Activated naive CD4-positive, alpha-beta T cell treated with anti-CD3 and anti-CD28 coated beads, Interleukin-2, amount 50 U/mL, for 24 hours (primary cell): ENCODE data around the gene ZBTB38.

Experiments
- H3K27ac Mint-ChIP-seq: one replicate; pipeline ENCODE4 v1.8.0; 2021; ENCODE audit warnings: mild to moderate bottlenecking, mixed read lengths
- H3K27me3 Mint-ChIP-seq: one replicate; pipeline ENCODE4 v1.8.0; 2021; ENCODE audit warnings: mixed read lengths
- H3K36me3 Mint-ChIP-seq: one replicate; pipeline ENCODE4 v1.8.0; 2021; ENCODE audit warnings: mixed read lengths
- H3K4me1 Mint-ChIP-seq: one replicate; pipeline ENCODE4 v1.8.0; 2021; ENCODE audit warnings: mixed read lengths
- H3K4me3 Mint-ChIP-seq: one replicate; pipeline ENCODE4 v1.8.0; 2021; ENCODE audit warnings: mild to moderate bottlenecking, mixed read lengths
- H3K9me3 Mint-ChIP-seq: one replicate; pipeline ENCODE4 v1.8.0; 2021; ENCODE audit warnings: mixed read lengths

ZBTB38 gene

GRCh38 chr3:141411251-141411771 is 43.0 kb downstream of the ZBTB38 start:
- H3K9me3 Mint-ChIP-seq: no peaks in the 10 kb centered on the region
- peak overlapping the region; percentile 88 for H3K4me3 Mint-ChIP-seq
- peaks cover 85% of the 10 kb centered on the region for H3K4me1 Mint-ChIP-seq
- H3K27ac Mint-ChIP-seq: peak overlapping the region; percentile 99
- peaks cover 10% of the 10 kb centered on the region for H3K36me3 Mint-ChIP-seq
- H3K27me3 Mint-ChIP-seq: no peaks in the 10 kb centered on the region

- Mint-ChIP-seq H3K4me3 (peak overlapping the region; percentile 88), H3K4me1 (peaks cover 82% of the 10 kb centered on the region), H3K36me3 (peaks cover 9% of the 10 kb centered on the region), H3K9me3 (no peaks in the 10 kb centered on the region), H3K27me3 (no peaks in the 10 kb centered on the region), H3K27ac (peak overlapping the region; percentile 99)
These were observed 44.0 kb downstream of the ZBTB38 start for GRCh38 chr3:141412087-141412935.

GRCh38 chr3:141412936-141413354 is 44.6 kb downstream of the ZBTB38 start:
- peaks cover 11% of the 10 kb centered on the region for H3K36me3 Mint-ChIP-seq
- no peaks in the 10 kb centered on the region for H3K9me3 Mint-ChIP-seq
- H3K4me3 Mint-ChIP-seq: peak overlapping the region; percentile 88

GRCh38 chr3:141413391-141413790 is 45.1 kb downstream of the ZBTB38 start:
- H3K36me3 Mint-ChIP-seq: peaks cover 11% of the 10 kb centered on the region
- peaks cover 84% of the 10 kb centered on the region for H3K4me1 Mint-ChIP-seq

More at GRCh38 chr3:141412936-141413354, 44.6 kb downstream of the ZBTB38 start:
- peaks cover 85% of the 10 kb centered on the region for H3K4me1 Mint-ChIP-seq
- H3K27me3 Mint-ChIP-seq: no peaks in the 10 kb centered on the region
- H3K27ac Mint-ChIP-seq: peak overlapping the region; percentile 99

GRCh38 chr3:141413801-141414689 is 45.7 kb downstream of the ZBTB38 start:
- H3K9me3 Mint-ChIP-seq: no peaks in the 10 kb centered on the region
- no peaks in the 10 kb centered on the region for H3K27me3 Mint-ChIP-seq
- H3K4me3 Mint-ChIP-seq: peak overlapping the region; percentile 53
- H3K4me1 Mint-ChIP-seq: peaks cover 86% of the 10 kb centered on the region
- peak overlapping the region; percentile 99 for H3K27ac Mint-ChIP-seq
- H3K36me3 Mint-ChIP-seq: peaks cover 9% of the 10 kb centered on the region

More at GRCh38 chr3:141413391-141413790, 45.1 kb downstream of the ZBTB38 start:
- H3K4me3 Mint-ChIP-seq: peak overlapping the region; percentile 53
- H3K27me3 Mint-ChIP-seq: no peaks in the 10 kb centered on the region
- H3K9me3 Mint-ChIP-seq: no peaks in the 10 kb centered on the region
- peak overlapping the region; percentile 99 for H3K27ac Mint-ChIP-seq

- Mint-ChIP-seq H3K27ac (peak overlapping the region; percentile 99), H3K36me3 (peaks cover 11% of the 10 kb centered on the region), H3K27me3 (no peaks in the 10 kb centered on the region), H3K4me1 (peaks cover 80% of the 10 kb centered on the region), H3K9me3 (no peaks in the 10 kb centered on the region), H3K4me3 (peak overlapping the region; percentile 28)
These were observed 46.6 kb downstream of the ZBTB38 start for GRCh38 chr3:141414800-141415462.

GRCh38 chr3:141415953-141416352 is 47.6 kb downstream of the ZBTB38 start:
- Mint-ChIP-seq H3K4me3 (no peak overlapping the region), H3K27ac (no peak overlapping the region), H3K27me3 (no peaks in the 10 kb centered on the region), H3K4me1 (peaks cover 77% of the 10 kb centered on the region), H3K9me3 (no peaks in the 10 kb centered on the region), H3K36me3 (peaks cover 16% of the 10 kb centered on the region)
